Left lung (tissue), 10 donors: Measurements from ENCODE around the gene GSDMA. TPM values are rescaled to one million over a fixed set of nuclear protein-coding genes. Genes with fewer than 3 reads are reported as not detected.

Experiments
- ATAC-seq: fragments of 200-7000 bp; cut with Tn5 transposase; one replicate; pipeline ENCODE4 v1.9.1; 2020; ENCODE audit warnings: moderate library complexity
- DNase-seq, 4 donors: peaks; one replicate each; pipeline ENCODE4 v3.0.0-alpha.2; 2013 to 2020
- H3K27ac ChIP-seq, 2 donors: fragments of 200-600 bp; sonication (generic) in 1 of 2; one replicate each; pipeline versions ENCODE4 v1.5.0 to v1.8.0; 2020 to 2021
- H3K27me3 ChIP-seq, 2 donors: fragments of 200-600 bp; sonication (generic) in 1 of 2; one replicate each; pipeline versions ENCODE4 v1.5.0 to v1.8.0; 2020 to 2021
- H3K36me3 ChIP-seq, 2 donors: fragments of 200-600 bp; sonication (generic) in 1 of 2; one replicate each; pipeline versions ENCODE4 v1.5.0 to v1.8.0; 2020 to 2021
- H3K4me1 ChIP-seq, 2 donors: fragments of 200-600 bp; one replicate each; pipeline ENCODE4 v1.8.0; 2021
- H3K4me3 ChIP-seq, 2 donors: fragments of 200-600 bp; sonication (generic) in 1 of 2; one replicate each; pipeline versions ENCODE4 v1.5.0 to v1.8.0; 2020 to 2021; ENCODE audit warnings: mild to moderate bottlenecking in 1 of 2
- H3K9me3 ChIP-seq, 2 donors: fragments of 200-600 bp; sonication (generic) in 1 of 2; one replicate each; pipeline versions ENCODE4 v1.5.0 to v1.8.0; 2020 to 2021
- CTCF ChIP-seq, 2 donors: fragments of 200-600 bp; sonication (generic) in 1 of 2; IDR thresholded peaks; one replicate each; pipeline versions ENCODE4 v1.5.0 to v1.8.0; 2021; ENCODE audit warnings: antibody characterized with exemption in 2 of 2
- intact Hi-C, 2 donors: fragments of 100-400 bp; cut with DNase I; formaldehyde crosslinking; loops; one replicate each; pipeline versions ENCODE4 v1.11.2 to v1.14.2; 2022
- polyA plus RNA-seq, 6 donors: library from polyadenylated mRNA; unstranded; fragments of 120-200 nt; gene quantifications; one replicate each; pipeline ENCODE4 v1.2.1, GENCODE V29; 2013; ENCODE audit not compliant: insufficient read length in 6 of 6
- total RNA-seq, 2 donors: library from RNA; stranded (reverse); fragmentation: NEBNext Ultra II Directional; extraction: Animal tissue kit (Norgen Biotek cat#: 25700); gene quantifications; one replicate each; pipeline ENCODE4 v1.2.1, GENCODE V29; 2021
- donor health status: DM: no; HTN: yes; CAD: no.
- donor health status: DM: no; HTN: no; CAD: no.

The GSDMA gene
- total and polyA plus RNA-seq, 8 donors = 0.57 to 1.3 (median 0.87) TPM; not detected in 1

GRCh38 chr17:39938140-39938869 lies 24.5 kb upstream of the GSDMA start:
- H3K4me3 ChIP-seq = no peak overlapping the region
- H3K27ac ChIP-seq = no peak overlapping the region
- H3K27me3 ChIP-seq = no peaks in the 10 kb centered on the region
- H3K4me1 ChIP-seq = no peaks in the 10 kb centered on the region
- no peak for TF ChIP-seq CTCF (IDR thresholded peaks at IDR 0.05)
- no peaks in the 10 kb centered on the region for H3K36me3 ChIP-seq
- intact Hi-C loops = no loop called here
- peak in 1 of 4 donors; percentile 5 for DNase-seq
- no peak for ATAC-seq
- H3K9me3 ChIP-seq = no peaks in the 10 kb centered on the region

- ATAC-seq (no peak), DNase-seq (no peak)
- H3K9me3 ChIP-seq = no peaks in the 10 kb centered on the region
- intact Hi-C loops = no loop called here
- no peaks in the 10 kb centered on the region for H3K36me3 ChIP-seq
- no peak overlapping the region for H3K27ac ChIP-seq
- H3K4me3 ChIP-seq = no peak overlapping the region
- no peak for TF ChIP-seq CTCF (IDR thresholded peaks at IDR 0.05)
- H3K4me1 ChIP-seq = no peaks in the 10 kb centered on the region
- no peaks in the 10 kb centered on the region for H3K27me3 ChIP-seq
Measured at GRCh38 chr17:39939106-39939505, 23.7 kb upstream of the GSDMA start.

- Histone ChIP-seq H3K27ac (no peak overlapping the region), H3K9me3 (no peaks in the 10 kb centered on the region), H3K36me3 (no peaks in the 10 kb centered on the region), H3K4me1 (no peaks in the 10 kb centered on the region), H3K27me3 (no peaks in the 10 kb centered on the region), H3K4me3 (no peak overlapping the region)
- no peak for TF ChIP-seq CTCF (IDR thresholded peaks at IDR 0.05)
- peak; percentile 42 for ATAC-seq
- peak in 2 of 4 donors; percentile 27 to 57 for DNase-seq
- intact Hi-C loops = no loop called here
Measured at GRCh38 chr17:39939588-39940419, 23.0 kb upstream of the GSDMA start.

- ATAC-seq = no peak
- H3K4me1 ChIP-seq = peaks cover 0 to 4% of the 10 kb centered on the region in 2 donors
- intact Hi-C loops = no loop called here
Measured at GRCh38 chr17:39943702-39944392, 19.0 kb upstream of the GSDMA start.

More at GRCh38 chr17:39943702-39944392, 19.0 kb upstream of the GSDMA start:
- no peak for TF ChIP-seq CTCF (IDR thresholded peaks at IDR 0.05)
- Histone ChIP-seq H3K4me3 (no peak overlapping the region), H3K36me3 (no peaks in the 10 kb centered on the region), H3K27ac (no peak overlapping the region), H3K9me3 (no peaks in the 10 kb centered on the region), H3K27me3 (no peaks in the 10 kb centered on the region)
- DNase-seq = peak in 1 of 4 donors; percentile 69
